Endothelial cell of umbilical vein (primary cell): Measurements from ENCODE around the gene FAM50A. TPM values are rescaled to one million over a fixed set of nuclear protein-coding genes. Genes with fewer than 3 reads are reported as not detected.

Source experiments
- BruUV-seq: library from RNA; stranded (reverse); fragments of 400-500 nt; replicated peaks from 2 replicates; lab custom pipeline; 2021; lab: Mats Ljungman, UMichigan
- CTCF ChIA-PET: fragments of 300-600, 350-600 bp; sonication (Branson Sonifier 250); formaldehyde crosslinking; loops from one replicate; lab custom pipeline; 2021; ENCODE audit warnings: antibody characterized with exemption, inconsistent platforms; lab: Charles Lee
- POLR2A ChIA-PET: fragments of 300-600, 350-600 bp; sonication (Branson Sonifier 250); formaldehyde crosslinking; loops from one replicate; lab custom pipeline; 2021; ENCODE audit warnings: antibody characterized with exemption, inconsistent platforms; lab: Charles Lee
- DNase-seq: peaks from one replicate; pipeline ENCODE4 v3.0.0-alpha.2; 2011; ENCODE audit warnings: low read depth, low spot score
- FAIRE-seq: peaks from 2 replicates; lab custom pipeline; 2011; peaks lifted over from hg19 to GRCh38; lab: Jason Lieb, UNC
- H2AFZ ChIP-seq: 2 replicates; pipeline ENCODE4 v1.6.0; 2012; ENCODE audit warnings: low read depth, low read length, control low read depth, inconsistent platforms
- H3K27ac ChIP-seq: 2 replicates; pipeline ENCODE4 v1.5.1; 2011; ENCODE audit warnings: low read depth, mild to moderate bottlenecking, control low read depth, low read length, moderate library complexity; ENCODE audit not compliant: insufficient read depth
- H3K27me3 ChIP-seq, 2 experiments: 2 replicates each; pipeline versions ENCODE4 v1.6.0 to v1.6.1; 2011; ENCODE audit warnings: low read length in 2 of 2, mixed read lengths in 1 of 2; ENCODE audit not compliant: control insufficient read depth in 2 of 2, insufficient read depth in 2 of 2
- H3K36me3 ChIP-seq, 2 experiments: 2 replicates in 1 of 2; 3 replicates in 1 of 2; pipeline ENCODE4 v1.5.1; 2011; ENCODE audit warnings: low read length in 2 of 2, mild to moderate bottlenecking in 1 of 2, moderate library complexity in 1 of 2; ENCODE audit not compliant: control insufficient read depth in 2 of 2, insufficient read depth in 2 of 2; ENCODE audit errors: extremely low read depth in 1 of 2
- H3K4me1 ChIP-seq: 3 replicates; pipeline ENCODE4 v1.5.1; 2011; ENCODE audit warnings: mild to moderate bottlenecking, low read length; ENCODE audit not compliant: control insufficient read depth, insufficient read depth; ENCODE audit errors: extremely low read depth
- H3K4me2 ChIP-seq: 2 replicates; pipeline ENCODE4 v1.6.1; 2011; ENCODE audit warnings: low read length, control low read depth, mixed read lengths; ENCODE audit not compliant: insufficient read depth
- H3K4me3 ChIP-seq, 3 experiments: fragments of 200-600 bp in 1 of 3; sonication (generic), shearing (Covaris generic) in 1 of 3; replicated peaks in 1 of 3; 2 replicates each; pipeline ENCODE4 v1.5.1; 2011 to 2016; ENCODE audit warnings: control low read depth in 3 of 3, low read length in 3 of 3, mild to moderate bottlenecking in 2 of 3, inconsistent platforms in 1 of 3, low read depth in 1 of 3, moderate library complexity in 1 of 3; ENCODE audit not compliant: insufficient read depth in 1 of 3
- H3K79me2 ChIP-seq: 2 replicates; pipeline ENCODE4 v1.6.0; 2012; ENCODE audit warnings: low read length, inconsistent platforms; ENCODE audit not compliant: control insufficient read depth, insufficient read depth
- H3K9ac ChIP-seq: replicated peaks from 2 replicates; pipeline ENCODE3; 2011; ENCODE audit warnings: low read length, control low read depth; ENCODE audit not compliant: insufficient read depth; ENCODE audit errors: extremely low read depth
- H3K9me1 ChIP-seq: replicated peaks from 3 replicates; pipeline ENCODE4 v1.6.0; 2011; ENCODE audit warnings: mild to moderate bottlenecking, low read length; ENCODE audit not compliant: control insufficient read depth, insufficient read depth; ENCODE audit errors: extremely low read depth
- H3K9me3 ChIP-seq: replicated peaks from 2 replicates; pipeline ENCODE4 v1.5.1; 2012; ENCODE audit warnings: low read length, inconsistent platforms; ENCODE audit not compliant: control insufficient read depth, insufficient read depth
- H4K20me1 ChIP-seq: replicated peaks from 2 replicates; pipeline ENCODE3; 2011; ENCODE audit warnings: mild to moderate bottlenecking, low read length; ENCODE audit not compliant: control insufficient read depth, insufficient read depth; ENCODE audit errors: extremely low read depth
- EZH2 ChIP-seq: IDR thresholded peaks from 2 replicates; pipeline ENCODE4 v1.6.1; 2012; ENCODE audit warnings: borderline replicate concordance, low read depth, mild to moderate bottlenecking, moderate library complexity, low read length, inconsistent platforms; ENCODE audit not compliant: severe bottlenecking
- FOS ChIP-seq: IDR thresholded peaks from 2 replicates; pipeline ENCODE4 v1.6.1; 2011; ENCODE audit warnings: mild to moderate bottlenecking, low read length, moderate library complexity, borderline replicate concordance; ENCODE audit not compliant: insufficient read depth
- GATA2 ChIP-seq: IDR thresholded peaks from 2 replicates; pipeline ENCODE4 v1.7.0; 2011; ENCODE audit warnings: low read depth, mild to moderate bottlenecking, moderate library complexity, mixed read lengths, low read length; ENCODE audit not compliant: insufficient read length, insufficient read depth
- JUN ChIP-seq: IDR thresholded peaks from 2 replicates; pipeline ENCODE4 v1.6.1; 2011; ENCODE audit warnings: borderline replicate concordance, low read depth; ENCODE audit not compliant: insufficient read length, insufficient read depth
- MYC ChIP-seq: IDR thresholded peaks from one replicate; pipeline ENCODE4 v1.6.1; 2011; ENCODE audit warnings: mild to moderate bottlenecking, low read depth, low read length
- POLR2A ChIP-seq: IDR thresholded peaks from 2 replicates; pipeline ENCODE4 v1.6.1; 2012; ENCODE audit warnings: low read depth, mild to moderate bottlenecking, control low read depth, low read length
- POLR2AphosphoS5 ChIP-seq: IDR thresholded peaks from 2 replicates; pipeline ENCODE4 v1.6.1; 2012; ENCODE audit warnings: low read depth, mild to moderate bottlenecking, control low read depth, low read length, moderate library complexity; ENCODE audit not compliant: insufficient read depth
- dilution Hi-C: fragments of 300-500 bp; cut with MboI; formaldehyde crosslinking; loops from one replicate; pipeline ENCODE4 v1.15.0; 2019; ENCODE audit warnings: low sequenced_read_pairs; ENCODE audit not compliant: extremely low pct_ligation_motif_present
- intact Hi-C: fragments of 100-400 bp; cut with micrococcal nuclease; formaldehyde crosslinking; loops from one replicate; pipeline ENCODE4 v1.10.0; 2022
- polyA plus RNA-seq, 4 experiments: library from polyadenylated mRNA; depleted of rRNA in 3 of 4; stranded (reverse) in 3 of 4; unstranded in 1 of 4; fragments of >200 nt; gene quantifications; 2 replicates each; pipeline versions ENCODE4 v1.2.1 to v1.2.3, GENCODE V29; 2011 to 2012; ENCODE audit warnings: missing spikeins in 1 of 4
- total RNA-seq: library from RNA; stranded (reverse); gene quantifications from 2 replicates; pipeline ENCODE4 v1.2.3, GENCODE V29; 2021
- TF ChIP-seq, protein P1 (sequence below), 2 donors: IDR thresholded peaks; 1 replicate in 1 of 2; 2 replicates in 1 of 2; pipeline ENCODE4 v1.5.1; 2011; ENCODE audit warnings: low read length in 2 of 2, mild to moderate bottlenecking in 2 of 2, moderate library complexity in 2 of 2, control low read depth in 1 of 2, inconsistent platforms in 1 of 2, low read depth in 1 of 2; ENCODE audit not compliant: insufficient read depth in 1 of 2; ENCODE audit errors: extremely low read depth in 1 of 2
- TF ChIP-seq, protein P2 (sequence below): IDR thresholded peaks from 2 replicates; pipeline ENCODE4 v1.6.1; 2011; ENCODE audit not compliant: insufficient read depth, insufficient read length

FAM50A gene
- total and polyA plus RNA-seq, 2 donors (not counting 3 experiments of a cell fraction or from before 2014, with no cell fraction given): 75.9 to 123 TPM

DNA sequence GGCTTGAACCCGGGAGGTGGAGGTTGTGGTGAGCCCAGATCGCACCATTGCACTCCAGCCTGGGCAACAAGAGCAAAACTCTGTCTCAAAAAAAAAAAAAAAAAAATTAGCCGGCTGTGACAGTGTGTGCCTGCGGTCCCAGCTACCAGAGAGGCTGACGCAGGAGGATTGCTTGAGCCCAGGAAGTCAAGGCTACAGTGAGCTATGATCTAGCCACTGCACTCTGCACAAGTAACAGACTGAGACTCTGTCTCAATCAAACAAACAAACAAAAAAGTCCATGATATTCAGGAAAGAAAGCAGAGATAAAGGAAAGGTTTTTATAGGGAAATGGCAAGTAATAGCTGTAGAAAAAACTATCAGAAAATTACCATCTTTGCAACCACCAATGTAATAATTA, 37.3 kb downstream of the FAM50A start:
- Histone ChIP-seq H3K4me1 (peaks cover 12% of the 10 kb centered on the region), H3K4me3 (no peak overlapping the region), H3K36me3 (no peaks in the 10 kb centered on the region), H3K27ac (no peak overlapping the region), H3K4me2 (no peak overlapping the region), H3K27me3 (no peaks in the 10 kb centered on the region), H2AFZ (no peak overlapping the region), H3K9me1 (no peaks in the 10 kb centered on the region), H3K79me2 (peaks cover 10% of the 10 kb centered on the region), H3K9me3 (no peaks in the 10 kb centered on the region), H4K20me1 (no peaks in the 10 kb centered on the region), H3K9ac (no peak overlapping the region)
- no TSS peak for BruUV-seq
- TF ChIP-seq JUN (no peak), GATA2 (no peak), POLR2AphosphoS5 (no peak), MYC (no peak), EZH2 (no peak), FOS (no peak), POLR2A (no peak)
- TF ChIP-seq, protein P1, sequence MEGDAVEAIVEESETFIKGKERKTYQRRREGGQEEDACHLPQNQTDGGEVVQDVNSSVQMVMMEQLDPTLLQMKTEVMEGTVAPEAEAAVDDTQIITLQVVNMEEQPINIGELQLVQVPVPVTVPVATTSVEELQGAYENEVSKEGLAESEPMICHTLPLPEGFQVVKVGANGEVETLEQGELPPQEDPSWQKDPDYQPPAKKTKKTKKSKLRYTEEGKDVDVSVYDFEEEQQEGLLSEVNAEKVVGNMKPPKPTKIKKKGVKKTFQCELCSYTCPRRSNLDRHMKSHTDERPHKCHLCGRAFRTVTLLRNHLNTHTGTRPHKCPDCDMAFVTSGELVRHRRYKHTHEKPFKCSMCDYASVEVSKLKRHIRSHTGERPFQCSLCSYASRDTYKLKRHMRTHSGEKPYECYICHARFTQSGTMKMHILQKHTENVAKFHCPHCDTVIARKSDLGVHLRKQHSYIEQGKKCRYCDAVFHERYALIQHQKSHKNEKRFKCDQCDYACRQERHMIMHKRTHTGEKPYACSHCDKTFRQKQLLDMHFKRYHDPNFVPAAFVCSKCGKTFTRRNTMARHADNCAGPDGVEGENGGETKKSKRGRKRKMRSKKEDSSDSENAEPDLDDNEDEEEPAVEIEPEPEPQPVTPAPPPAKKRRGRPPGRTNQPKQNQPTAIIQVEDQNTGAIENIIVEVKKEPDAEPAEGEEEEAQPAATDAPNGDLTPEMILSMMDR (IDR thresholded peaks at IDR 0.05; ENCODE audit: extremely low read depth in 1 of 2, insufficient read depth in 1 of 2, low read depth in 1 of 2, low read length in 2 of 2): no peak
- TF ChIP-seq, protein P2, sequence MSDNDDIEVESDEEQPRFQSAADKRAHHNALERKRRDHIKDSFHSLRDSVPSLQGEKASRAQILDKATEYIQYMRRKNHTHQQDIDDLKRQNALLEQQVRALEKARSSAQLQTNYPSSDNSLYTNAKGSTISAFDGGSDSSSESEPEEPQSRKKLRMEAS: no peak
- POLR2A ChIA-PET: no interaction called here
- intact Hi-C loops: no loop called here
- dilution Hi-C loops: no loop called here
- CTCF ChIA-PET: interaction anchor here (1.0 kb wide), 1 partner anchor 46 kb away, joined by 3 read pairs; no protein-coding TSS in a partner anchor
- DNase-seq: no peak
- no peak for FAIRE-seq
